MM.1S (cell line): ENCODE results near the gene ERC2.

Source experiments
- EZH2 ChIP-seq: fragments of 300-600 bp; sonication (generic); optimal IDR thresholded peaks from 2 replicates; pipeline ENCODE3; 2017; ENCODE audit warnings: low read depth, mild to moderate bottlenecking, antibody characterized with exemption, low read length, mixed read lengths
- EZH2phosphoT487 ChIP-seq: fragments of 300-600 bp; sonication (generic); IDR thresholded peaks from 2 replicates; pipeline ENCODE4 v1.6.1; 2018; ENCODE audit warnings: antibody characterized with exemption, low read length
- TF ChIP-seq, protein P1 (sequence below): fragments of 300-600 bp; sonication (generic); IDR thresholded peaks from 2 replicates; pipeline ENCODE4 v1.5.1; 2016; ENCODE audit warnings: antibody characterized with exemption, low read length, mixed read lengths

DNA sequence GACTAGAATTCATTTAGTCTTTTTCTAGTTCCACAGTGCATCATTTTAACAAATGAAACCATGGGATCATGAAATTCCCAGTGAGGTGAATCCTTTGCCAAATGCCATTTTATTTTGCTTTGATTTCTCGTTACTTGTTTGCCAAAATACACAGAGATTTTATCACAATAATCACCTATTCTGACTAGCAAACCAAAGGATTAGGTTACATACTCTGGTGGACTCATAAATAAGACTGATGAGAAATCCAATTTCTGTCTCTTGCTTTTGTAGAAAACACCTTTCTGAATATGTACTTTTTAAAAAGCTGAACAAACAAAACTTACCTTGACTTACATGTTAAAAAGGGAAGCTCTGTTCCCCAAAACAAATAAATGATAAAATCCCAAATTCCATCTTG lies 12.2 kb downstream of the ERC2 start:
- TF ChIP-seq EZH2phosphoT487 (no peak), EZH2 (no peak)
- TF ChIP-seq, protein P1, sequence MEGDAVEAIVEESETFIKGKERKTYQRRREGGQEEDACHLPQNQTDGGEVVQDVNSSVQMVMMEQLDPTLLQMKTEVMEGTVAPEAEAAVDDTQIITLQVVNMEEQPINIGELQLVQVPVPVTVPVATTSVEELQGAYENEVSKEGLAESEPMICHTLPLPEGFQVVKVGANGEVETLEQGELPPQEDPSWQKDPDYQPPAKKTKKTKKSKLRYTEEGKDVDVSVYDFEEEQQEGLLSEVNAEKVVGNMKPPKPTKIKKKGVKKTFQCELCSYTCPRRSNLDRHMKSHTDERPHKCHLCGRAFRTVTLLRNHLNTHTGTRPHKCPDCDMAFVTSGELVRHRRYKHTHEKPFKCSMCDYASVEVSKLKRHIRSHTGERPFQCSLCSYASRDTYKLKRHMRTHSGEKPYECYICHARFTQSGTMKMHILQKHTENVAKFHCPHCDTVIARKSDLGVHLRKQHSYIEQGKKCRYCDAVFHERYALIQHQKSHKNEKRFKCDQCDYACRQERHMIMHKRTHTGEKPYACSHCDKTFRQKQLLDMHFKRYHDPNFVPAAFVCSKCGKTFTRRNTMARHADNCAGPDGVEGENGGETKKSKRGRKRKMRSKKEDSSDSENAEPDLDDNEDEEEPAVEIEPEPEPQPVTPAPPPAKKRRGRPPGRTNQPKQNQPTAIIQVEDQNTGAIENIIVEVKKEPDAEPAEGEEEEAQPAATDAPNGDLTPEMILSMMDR = no peak
